K562 (cell line): ENCODE data around the gene DNAH3. TPM values are rescaled to one million over a fixed set of nuclear protein-coding genes. Genes with fewer than 3 reads are reported as not detected.
A peak's percentile ranks its signal among the peaks of the same experiment; 100 is the strongest.

Experiments used
- ARID3A ChIP-seq: IDR thresholded peaks from 2 replicates; pipeline ENCODE4 v1.6.1; 2012; ENCODE audit warnings: low read depth, low read length, improper control_type of control experiment, borderline replicate concordance
- HSF4 ChIP-seq: fragments of 250-450 bp; sonication (Bioruptor Pico); IDR thresholded peaks from 2 replicates; pipeline ENCODE4 v2.1.2; 2022; ENCODE audit warnings: mild to moderate bottlenecking, moderate library complexity, borderline replicate concordance
- KDM1A ChIP-seq, 2 experiments: fragments of 450-650 bp; IDR thresholded peaks; 2 replicates each; pipeline ENCODE4 v1.6.1; 2016; ENCODE audit warnings: mild to moderate bottlenecking in 2 of 2
- SMAD3 ChIP-seq: fragments of 450-650 bp; formaldehyde crosslinking; conservative IDR thresholded peaks from 2 replicates; pipeline ENCODE4 v1.4.0; 2020; ENCODE audit warnings: mild to moderate bottlenecking
- SMARCA4 ChIP-seq: fragments of 450-650 bp; IDR thresholded peaks from 2 replicates; pipeline ENCODE4 v1.6.1; 2016
- ZNF24 ChIP-seq: fragments of 450-650 bp; IDR thresholded peaks from 2 replicates; pipeline ENCODE4 v1.6.1; 2016
- ZNF407 ChIP-seq: fragments of 450-650 bp; IDR thresholded peaks from 2 replicates; pipeline ENCODE4 v1.6.1; 2016; ENCODE audit warnings: low read depth
- ZNF668 ChIP-seq: fragments of 250-450 bp; sonication (Bioruptor Pico); IDR thresholded peaks from 2 replicates; pipeline ENCODE4 v1.8.0; 2022; ENCODE audit warnings: mild to moderate bottlenecking, inconsistent platforms
- polyA plus RNA-seq, 8 experiments: library from polyadenylated mRNA; depleted of rRNA in 4 of 8; stranded (reverse) in 5 of 8; unstranded in 3 of 8; fragments of >200 nt; fragmentation: Nextera tagmentation in 2 of 8; fragmentation: Illumina TruSeq in 1 of 8; extraction: Ambion mirVana in 2 of 8; extraction: Trizol in 1 of 8; gene quantifications; 2 replicates each; pipeline versions ENCODE4 v1.2.1 to v1.2.3, GENCODE V29; 2011 to 2014; ENCODE audit warnings: inconsistent platforms in 1 of 8, missing spikeins in 1 of 8
- total RNA-seq, 7 experiments: library from RNA; depleted of rRNA in 6 of 7; stranded (reverse); fragments of >200 nt in 6 of 7; fragmentation: Illumina TruSeq in 2 of 7; extraction: Trizol in 2 of 7; gene quantifications; 2 replicates each; pipeline versions ENCODE4 v1.2.1 to v1.2.3, GENCODE V29; 2011 to 2021; ENCODE audit warnings: low replicate concordance in 1 of 7
- TF ChIP-seq, protein P1 (sequence below): fragments of 450-650 bp; IDR thresholded peaks from 2 replicates; pipeline ENCODE4 v1.6.1; 2018; ENCODE audit warnings: mild to moderate bottlenecking, low read depth; ENCODE audit not compliant: partially characterized antibody
- TF ChIP-seq, protein P2 (sequence below): fragments of 250-450 bp; sonication (Bioruptor Pico); IDR thresholded peaks from 2 replicates; pipeline ENCODE4 v1.4.0; 2020

The DNAH3 gene
- total and polyA plus RNA-seq, 9 of the 15 experiments (the other 6 are each of a cell fraction or from before 2014, with no cell fraction given): 0.32 to 0.84 (median 0.44) TPM

DNA sequence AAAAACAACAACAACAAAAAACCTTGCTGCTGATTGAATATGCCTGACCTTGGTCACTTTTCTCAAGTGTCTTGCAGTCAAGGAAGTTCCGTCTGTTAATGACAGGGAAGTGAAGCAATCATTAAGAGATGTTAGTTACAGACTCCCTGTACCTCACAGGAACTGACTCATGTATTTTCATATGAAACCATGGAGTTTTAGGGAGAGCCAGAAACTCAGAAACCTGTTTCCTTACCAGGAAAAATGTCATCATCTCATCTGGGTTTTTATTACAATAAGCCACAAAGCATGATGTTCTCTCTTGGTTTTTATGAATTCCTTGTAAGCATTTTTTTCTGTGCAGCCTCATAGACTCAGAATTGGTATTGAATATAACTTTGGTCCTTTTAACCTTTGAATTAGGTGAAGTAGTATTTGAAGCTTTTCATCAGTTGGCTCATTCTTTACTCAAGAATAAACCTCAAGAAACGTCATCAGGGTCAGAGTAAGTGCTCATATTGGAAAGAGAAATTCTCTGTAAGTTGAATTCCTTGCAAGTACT, 239.8 kb downstream of the DNAH3 start (continued):
- no peak for TF ChIP-seq ZNF407
- TF ChIP-seq SMAD3 (CRISPR knock-in tag): no peak
- TF ChIP-seq, protein P1, sequence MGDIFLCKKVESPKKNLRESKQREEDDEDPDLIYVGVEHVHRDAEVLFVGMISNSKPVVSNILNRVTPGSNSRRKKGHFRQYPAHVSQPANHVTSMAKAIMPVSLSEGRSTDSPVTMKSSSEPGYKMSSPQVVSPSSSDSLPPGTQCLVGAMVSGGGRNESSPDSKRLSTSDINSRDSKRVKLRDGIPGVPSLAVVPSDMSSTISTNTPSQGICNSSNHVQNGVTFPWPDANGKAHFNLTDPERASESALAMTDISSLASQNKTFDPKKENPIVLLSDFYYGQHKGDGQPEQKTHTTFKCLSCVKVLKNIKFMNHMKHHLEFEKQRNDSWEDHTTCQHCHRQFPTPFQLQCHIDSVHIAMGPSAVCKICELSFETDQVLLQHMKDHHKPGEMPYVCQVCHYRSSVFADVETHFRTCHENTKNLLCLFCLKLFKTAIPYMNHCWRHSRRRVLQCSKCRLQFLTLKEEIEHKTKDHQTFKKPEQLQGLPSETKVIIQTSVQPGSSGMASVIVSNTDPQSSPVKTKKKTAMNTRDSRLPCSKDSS: no peak
- no peak for TF ChIP-seq ZNF24
- TF ChIP-seq KDM1A (IDR thresholded peaks at IDR 0.05): no peak
- peak; percentile 19; the same call in 1 of the 2 replicates for TF ChIP-seq ARID3A
- TF ChIP-seq SMARCA4: peak; percentile 70; the same call in 1 of the 2 replicates
- TF ChIP-seq HSF4: no peak
- TF ChIP-seq, protein P2, sequence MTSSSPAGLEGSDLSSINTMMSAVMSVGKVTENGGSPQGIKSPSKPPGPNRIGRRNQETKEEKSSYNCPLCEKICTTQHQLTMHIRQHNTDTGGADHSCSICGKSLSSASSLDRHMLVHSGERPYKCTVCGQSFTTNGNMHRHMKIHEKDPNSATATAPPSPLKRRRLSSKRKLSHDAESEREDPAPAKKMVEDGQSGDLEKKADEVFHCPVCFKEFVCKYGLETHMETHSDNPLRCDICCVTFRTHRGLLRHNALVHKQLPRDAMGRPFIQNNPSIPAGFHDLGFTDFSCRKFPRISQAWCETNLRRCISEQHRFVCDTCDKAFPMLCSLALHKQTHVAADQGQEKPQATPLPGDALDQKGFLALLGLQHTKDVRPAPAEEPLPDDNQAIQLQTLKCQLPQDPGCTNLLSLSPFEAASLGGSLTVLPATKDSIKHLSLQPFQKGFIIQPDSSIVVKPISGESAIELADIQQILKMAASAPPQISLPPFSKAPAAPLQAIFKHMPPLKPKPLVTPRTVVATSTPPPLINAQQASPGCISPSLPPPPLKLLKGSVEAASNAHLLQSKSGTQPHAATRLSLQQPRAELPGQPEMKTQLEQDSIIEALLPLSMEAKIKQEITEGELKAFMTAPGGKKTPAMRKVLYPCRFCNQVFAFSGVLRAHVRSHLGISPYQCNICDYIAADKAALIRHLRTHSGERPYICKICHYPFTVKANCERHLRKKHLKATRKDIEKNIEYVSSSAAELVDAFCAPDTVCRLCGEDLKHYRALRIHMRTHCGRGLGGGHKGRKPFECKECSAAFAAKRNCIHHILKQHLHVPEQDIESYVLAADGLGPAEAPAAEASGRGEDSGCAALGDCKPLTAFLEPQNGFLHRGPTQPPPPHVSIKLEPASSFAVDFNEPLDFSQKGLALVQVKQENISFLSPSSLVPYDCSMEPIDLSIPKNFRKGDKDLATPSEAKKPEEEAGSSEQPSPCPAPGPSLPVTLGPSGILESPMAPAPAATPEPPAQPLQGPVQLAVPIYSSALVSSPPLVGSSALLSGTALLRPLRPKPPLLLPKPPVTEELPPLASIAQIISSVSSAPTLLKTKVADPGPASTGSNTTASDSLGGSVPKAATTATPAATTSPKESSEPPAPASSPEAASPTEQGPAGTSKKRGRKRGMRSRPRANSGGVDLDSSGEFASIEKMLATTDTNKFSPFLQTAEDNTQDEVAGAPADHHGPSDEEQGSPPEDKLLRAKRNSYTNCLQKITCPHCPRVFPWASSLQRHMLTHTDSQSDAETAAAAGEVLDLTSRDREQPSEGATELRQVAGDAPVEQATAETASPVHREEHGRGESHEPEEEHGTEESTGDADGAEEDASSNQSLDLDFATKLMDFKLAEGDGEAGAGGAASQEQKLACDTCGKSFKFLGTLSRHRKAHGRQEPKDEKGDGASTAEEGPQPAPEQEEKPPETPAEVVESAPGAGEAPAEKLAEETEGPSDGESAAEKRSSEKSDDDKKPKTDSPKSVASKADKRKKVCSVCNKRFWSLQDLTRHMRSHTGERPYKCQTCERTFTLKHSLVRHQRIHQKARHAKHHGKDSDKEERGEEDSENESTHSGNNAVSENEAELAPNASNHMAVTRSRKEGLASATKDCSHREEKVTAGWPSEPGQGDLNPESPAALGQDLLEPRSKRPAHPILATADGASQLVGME (CRISPR knock-in tag): no peak
- no peak for TF ChIP-seq ZNF668 (CRISPR knock-in tag)
